ENCODE results near the gene ANKRD22. TPM values are rescaled to one million over a fixed set of nuclear protein-coding genes. Genes with fewer than 3 reads are reported as not detected.

Gene ANKRD22
- total and polyA plus RNA-seq, 2 donors (not counting 3 experiments of a cell fraction or from before 2014, with no cell fraction given), result not detected

GRCh38 chr10:88841316-88842111, 10.1 kb downstream of the ANKRD22 start:
- H3K9me1 ChIP-seq (replicated peaks; ENCODE audit: control insufficient read depth, extremely low read depth, insufficient read depth, low read length), result no peaks in the 10 kb centered on the region
- dilution Hi-C loops (cut with MboI; ENCODE audit: extremely low pct_ligation_motif_present, low sequenced_read_pairs), result no loop called here
- no peaks in the 10 kb centered on the region for H3K36me3 ChIP-seq (ENCODE audit: control insufficient read depth in 2 of 2, extremely low read depth in 1 of 2, insufficient read depth in 2 of 2, low read length in 2 of 2)
- ChIA-PET POLR2A (no interaction called here), CTCF (interaction anchor here (0.9 to 12.3 kb wide), 5 partner anchors 29 to 376 kb away, joined by 3 to 584 read pairs (median 3); partner anchors contain the start of gene STAMBPL1)
- H3K4me3 ChIP-seq (replicated peaks in 1 of 3; ENCODE audit: insufficient read depth in 1 of 3, low read depth in 1 of 3, low read length in 3 of 3), result no peak overlapping the region
- no peaks in the 10 kb centered on the region for H3K4me1 ChIP-seq (ENCODE audit: control insufficient read depth, extremely low read depth, insufficient read depth, low read length)
- H3K27me3 ChIP-seq (ENCODE audit: control insufficient read depth in 2 of 2, insufficient read depth in 2 of 2, low read length in 2 of 2), result peaks cover 0 to 2% of the 10 kb centered on the region in 2 experiments
- no peak for TF ChIP-seq FOS (IDR thresholded peaks at IDR 0.05; ENCODE audit: borderline replicate concordance, insufficient read depth, low read length)
- no peak overlapping the region for H3K4me2 ChIP-seq (ENCODE audit: insufficient read depth, low read length)
- no peak overlapping the region for H2AFZ ChIP-seq (ENCODE audit: low read depth, low read length)
- BruUV-seq (replicated peaks), result no TSS peak
- intact Hi-C loops (cut with micrococcal nuclease), result no loop called here
- no peak overlapping the region for H3K27ac ChIP-seq (ENCODE audit: insufficient read depth, low read depth, low read length)
- FAIRE-seq (peak; percentile 55), DNase-seq (ENCODE audit: low read depth, low spot score) (no peak)
- H3K9me3 ChIP-seq (replicated peaks; ENCODE audit: control insufficient read depth, insufficient read depth, low read length), result no peaks in the 10 kb centered on the region
- no peaks in the 10 kb centered on the region for H3K79me2 ChIP-seq (ENCODE audit: control insufficient read depth, insufficient read depth, low read length)
- H4K20me1 ChIP-seq (replicated peaks; ENCODE audit: control insufficient read depth, extremely low read depth, insufficient read depth, low read length), result no peaks in the 10 kb centered on the region
- no peak overlapping the region for H3K9ac ChIP-seq (replicated peaks; ENCODE audit: extremely low read depth, insufficient read depth, low read length)

GRCh38 chr10:88840881-88841280, 10.8 kb downstream of the ANKRD22 start:
- ChIA-PET POLR2A (no interaction called here), CTCF (interaction anchor here (0.9 to 12.3 kb wide), 6 partner anchors 29 to 377 kb away, joined by 3 to 584 read pairs (median 3); partner anchors contain the start of gene STAMBPL1)
- Histone ChIP-seq H3K9ac (replicated peaks; ENCODE audit: extremely low read depth, insufficient read depth, low read length) (no peak overlapping the region), H3K4me1 (ENCODE audit: control insufficient read depth, extremely low read depth, insufficient read depth, low read length) (no peaks in the 10 kb centered on the region), H3K27ac (ENCODE audit: insufficient read depth, low read depth, low read length) (no peak overlapping the region), H3K9me1 (replicated peaks; ENCODE audit: control insufficient read depth, extremely low read depth, insufficient read depth, low read length) (no peaks in the 10 kb centered on the region), H4K20me1 (replicated peaks; ENCODE audit: control insufficient read depth, extremely low read depth, insufficient read depth, low read length) (no peaks in the 10 kb centered on the region), H3K4me2 (ENCODE audit: insufficient read depth, low read length) (no peak overlapping the region), H3K4me3 (replicated peaks in 1 of 3; ENCODE audit: insufficient read depth in 1 of 3, low read depth in 1 of 3, low read length in 3 of 3) (no peak overlapping the region), H3K36me3 (ENCODE audit: control insufficient read depth in 2 of 2, extremely low read depth in 1 of 2, insufficient read depth in 2 of 2, low read length in 2 of 2) (no peaks in the 10 kb centered on the region), H3K27me3 (ENCODE audit: control insufficient read depth in 2 of 2, insufficient read depth in 2 of 2, low read length in 2 of 2) (peaks cover 0 to 2% of the 10 kb centered on the region in 2 experiments), H2AFZ (ENCODE audit: low read depth, low read length) (no peak overlapping the region), H3K79me2 (ENCODE audit: control insufficient read depth, insufficient read depth, low read length) (no peaks in the 10 kb centered on the region), H3K9me3 (replicated peaks; ENCODE audit: control insufficient read depth, insufficient read depth, low read length) (no peaks in the 10 kb centered on the region)
- dilution Hi-C loops (cut with MboI; ENCODE audit: extremely low pct_ligation_motif_present, low sequenced_read_pairs) (no loop called here), intact Hi-C loops (cut with micrococcal nuclease) (no loop called here)
- DNase-seq (ENCODE audit: low read depth, low spot score) (no peak), FAIRE-seq (no peak)
- TF ChIP-seq EZH2 (IDR thresholded peaks at IDR 0.05; ENCODE audit: borderline replicate concordance, low read depth, low read length, severe bottlenecking), result no peak
- no peak for TF ChIP-seq POLR2A (IDR thresholded peaks at IDR 0.05; ENCODE audit: low read depth, low read length)
- TF ChIP-seq JUN (IDR thresholded peaks at IDR 0.05; ENCODE audit: borderline replicate concordance, insufficient read depth, insufficient read length, low read depth), result no peak
- TF ChIP-seq, protein P1, sequence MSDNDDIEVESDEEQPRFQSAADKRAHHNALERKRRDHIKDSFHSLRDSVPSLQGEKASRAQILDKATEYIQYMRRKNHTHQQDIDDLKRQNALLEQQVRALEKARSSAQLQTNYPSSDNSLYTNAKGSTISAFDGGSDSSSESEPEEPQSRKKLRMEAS (IDR thresholded peaks at IDR 0.05; ENCODE audit: insufficient read depth, insufficient read length), result no peak
- TF ChIP-seq GATA2 (IDR thresholded peaks at IDR 0.05; ENCODE audit: insufficient read depth, insufficient read length, low read depth, low read length), result no peak
- no peak for TF ChIP-seq FOS (IDR thresholded peaks at IDR 0.05; ENCODE audit: borderline replicate concordance, insufficient read depth, low read length)
- no peak for TF ChIP-seq CTCF (IDR thresholded peaks at IDR 0.05; ENCODE audit: extremely low read depth in 1 of 2, insufficient read depth in 1 of 2, low read depth in 1 of 2, low read length in 2 of 2)
- no peak for TF ChIP-seq POLR2AphosphoS5 (IDR thresholded peaks at IDR 0.05; ENCODE audit: insufficient read depth, low read depth, low read length)
- TF ChIP-seq MYC (IDR thresholded peaks at IDR 0.05; ENCODE audit: low read depth, low read length), result no peak
- BruUV-seq (replicated peaks), result no TSS peak
